HEK293 (cell line): ENCODE measurements around the gene KCNH8.

Experiments used
- BCL11A ChIP-seq: fragments of 450-650 bp; formaldehyde crosslinking; IDR thresholded peaks from 2 replicates; pipeline ENCODE4 v1.5.1; 2016; ENCODE audit warnings: low read depth, missing biosample characterization, missing genetic modification characterization
- KLF10 ChIP-seq: fragments of 450-650 bp; IDR thresholded peaks from 2 replicates; pipeline ENCODE4 v1.5.1; 2018; ENCODE audit warnings: missing biosample characterization, mild to moderate bottlenecking, missing genetic modification characterization
- ZFP37 ChIP-seq: fragments of 450-650 bp; formaldehyde crosslinking; IDR thresholded peaks from 2 replicates; pipeline ENCODE4 v1.5.1; 2016; ENCODE audit warnings: missing biosample characterization, missing genetic modification characterization
- ZNF121 ChIP-seq: fragments of 450-650 bp; formaldehyde crosslinking; IDR thresholded peaks from 2 replicates; pipeline ENCODE4 v1.5.1; 2016; ENCODE audit warnings: missing biosample characterization, missing genetic modification characterization
- ZNF174 ChIP-seq: fragments of 450-650 bp; formaldehyde crosslinking; IDR thresholded peaks from 2 replicates; pipeline ENCODE4 v1.5.0; 2017; ENCODE audit warnings: missing biosample characterization, mild to moderate bottlenecking, missing genetic modification characterization
- ZNF548 ChIP-seq: fragments of 450-650 bp; formaldehyde crosslinking; IDR thresholded peaks from 2 replicates; pipeline ENCODE4 v1.5.1; 2016; ENCODE audit warnings: missing biosample characterization, missing genetic modification characterization
- ZXDB ChIP-seq: fragments of 450-650 bp; formaldehyde crosslinking; IDR thresholded peaks from 2 replicates; pipeline ENCODE4 v1.5.1; 2016; ENCODE audit warnings: missing biosample characterization, missing genetic modification characterization
- TF ChIP-seq, protein P1 (sequence below): fragments of 450-650 bp; formaldehyde crosslinking; IDR thresholded peaks from 2 replicates; pipeline ENCODE4 v1.5.1; 2016; ENCODE audit warnings: missing biosample characterization, missing genetic modification characterization
- TF ChIP-seq, protein P2 (sequence below): fragments of 450-650 bp; formaldehyde crosslinking; optimal IDR thresholded peaks from 2 replicates; pipeline ENCODE3; 2016; ENCODE audit warnings: missing biosample characterization, mild to moderate bottlenecking, missing genetic modification characterization
- TF ChIP-seq, protein P3 (sequence below): fragments of 450-650 bp; formaldehyde crosslinking; IDR thresholded peaks from 2 replicates; pipeline ENCODE4 v1.5.1; 2016; ENCODE audit warnings: missing biosample characterization, missing genetic modification characterization

DNA sequence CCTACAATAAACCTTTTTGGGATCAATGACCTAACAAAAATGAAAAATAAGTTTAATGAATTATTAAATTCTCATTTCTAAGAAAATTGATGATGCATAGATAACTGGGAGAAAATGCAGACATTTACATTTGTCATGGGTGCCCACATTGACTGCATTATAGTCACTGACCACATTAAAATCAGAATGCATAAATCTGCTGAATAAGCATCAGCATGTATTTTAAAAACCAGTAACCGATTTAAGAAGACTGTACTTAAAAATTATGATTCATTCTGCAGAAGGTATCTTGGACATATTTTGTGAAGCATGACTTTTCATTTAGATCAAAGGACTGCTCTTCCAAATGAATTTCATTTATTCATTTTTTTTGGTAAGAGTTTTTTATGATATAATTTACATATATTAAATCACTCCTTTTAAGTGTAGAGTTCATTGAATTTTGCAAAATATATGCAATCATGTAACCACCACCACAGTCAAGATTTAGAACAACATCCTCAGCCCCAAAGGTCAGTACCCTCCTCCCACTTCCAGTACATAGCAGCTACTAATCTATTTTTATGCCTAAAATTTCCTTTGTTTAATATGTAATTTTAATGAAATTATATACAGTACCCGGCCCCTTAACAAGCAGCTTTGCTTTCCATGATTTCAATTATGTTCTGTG is 11.8 kb downstream of the KCNH8 start:
- TF ChIP-seq ZNF174 (tag by site-specific recombination) (no peak), KLF10 (tag by site-specific recombination) (no peak), BCL11A (tag by site-specific recombination) (no peak), ZNF548 (tag by site-specific recombination) (no peak), ZNF121 (tag by site-specific recombination) (no peak), ZXDB (no peak), ZFP37 (tag by site-specific recombination) (no peak)
- TF ChIP-seq, protein P1, sequence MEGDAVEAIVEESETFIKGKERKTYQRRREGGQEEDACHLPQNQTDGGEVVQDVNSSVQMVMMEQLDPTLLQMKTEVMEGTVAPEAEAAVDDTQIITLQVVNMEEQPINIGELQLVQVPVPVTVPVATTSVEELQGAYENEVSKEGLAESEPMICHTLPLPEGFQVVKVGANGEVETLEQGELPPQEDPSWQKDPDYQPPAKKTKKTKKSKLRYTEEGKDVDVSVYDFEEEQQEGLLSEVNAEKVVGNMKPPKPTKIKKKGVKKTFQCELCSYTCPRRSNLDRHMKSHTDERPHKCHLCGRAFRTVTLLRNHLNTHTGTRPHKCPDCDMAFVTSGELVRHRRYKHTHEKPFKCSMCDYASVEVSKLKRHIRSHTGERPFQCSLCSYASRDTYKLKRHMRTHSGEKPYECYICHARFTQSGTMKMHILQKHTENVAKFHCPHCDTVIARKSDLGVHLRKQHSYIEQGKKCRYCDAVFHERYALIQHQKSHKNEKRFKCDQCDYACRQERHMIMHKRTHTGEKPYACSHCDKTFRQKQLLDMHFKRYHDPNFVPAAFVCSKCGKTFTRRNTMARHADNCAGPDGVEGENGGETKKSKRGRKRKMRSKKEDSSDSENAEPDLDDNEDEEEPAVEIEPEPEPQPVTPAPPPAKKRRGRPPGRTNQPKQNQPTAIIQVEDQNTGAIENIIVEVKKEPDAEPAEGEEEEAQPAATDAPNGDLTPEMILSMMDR (tag by site-specific recombination), result no peak
- TF ChIP-seq, protein P2, sequence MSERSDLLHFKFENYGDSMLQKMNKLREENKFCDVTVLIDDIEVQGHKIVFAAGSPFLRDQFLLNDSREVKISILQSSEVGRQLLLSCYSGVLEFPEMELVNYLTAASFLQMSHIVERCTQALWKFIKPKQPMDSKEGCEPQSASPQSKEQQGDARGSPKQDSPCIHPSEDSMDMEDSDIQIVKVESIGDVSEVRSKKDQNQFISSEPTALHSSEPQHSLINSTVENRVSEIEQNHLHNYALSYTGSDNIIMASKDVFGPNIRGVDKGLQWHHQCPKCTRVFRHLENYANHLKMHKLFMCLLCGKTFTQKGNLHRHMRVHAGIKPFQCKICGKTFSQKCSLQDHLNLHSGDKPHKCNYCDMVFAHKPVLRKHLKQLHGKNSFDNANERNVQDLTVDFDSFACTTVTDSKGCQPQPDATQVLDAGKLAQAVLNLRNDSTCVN, result no peak
- TF ChIP-seq, protein P3, sequence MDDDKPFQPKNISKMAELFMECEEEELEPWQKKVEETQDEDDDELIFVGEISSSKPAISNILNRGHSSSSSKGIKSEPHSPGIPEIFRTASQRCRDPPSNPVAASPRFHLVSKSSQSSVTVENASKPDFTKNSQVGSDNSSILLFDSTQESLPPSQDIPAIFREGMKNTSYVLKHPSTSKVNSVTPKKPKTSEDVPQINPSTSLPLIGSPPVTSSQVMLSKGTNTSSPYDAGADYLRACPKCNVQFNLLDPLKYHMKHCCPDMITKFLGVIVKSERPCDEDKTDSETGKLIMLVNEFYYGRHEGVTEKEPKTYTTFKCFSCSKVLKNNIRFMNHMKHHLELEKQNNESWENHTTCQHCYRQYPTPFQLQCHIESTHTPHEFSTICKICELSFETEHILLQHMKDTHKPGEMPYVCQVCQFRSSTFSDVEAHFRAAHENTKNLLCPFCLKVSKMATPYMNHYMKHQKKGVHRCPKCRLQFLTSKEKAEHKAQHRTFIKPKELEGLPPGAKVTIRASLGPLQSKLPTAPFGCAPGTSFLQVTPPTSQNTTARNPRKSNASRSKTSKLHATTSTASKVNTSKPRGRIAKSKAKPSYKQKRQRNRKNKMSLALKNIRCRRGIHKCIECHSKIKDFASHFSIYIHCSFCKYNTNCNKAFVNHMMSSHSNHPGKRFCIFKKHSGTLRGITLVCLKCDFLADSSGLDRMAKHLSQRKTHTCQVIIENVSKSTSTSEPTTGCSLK, result no peak
